NCI-H1436 treated with DMSO at 0.1 percent for 48 hours (cell line): Measurements from ENCODE around the gene SMAD3.

Experiments used
- DNase-seq: peaks from one replicate; lab custom pipeline; 2025; lab: John Stamatoyannopoulos, UW

The SMAD3 gene

DNA sequence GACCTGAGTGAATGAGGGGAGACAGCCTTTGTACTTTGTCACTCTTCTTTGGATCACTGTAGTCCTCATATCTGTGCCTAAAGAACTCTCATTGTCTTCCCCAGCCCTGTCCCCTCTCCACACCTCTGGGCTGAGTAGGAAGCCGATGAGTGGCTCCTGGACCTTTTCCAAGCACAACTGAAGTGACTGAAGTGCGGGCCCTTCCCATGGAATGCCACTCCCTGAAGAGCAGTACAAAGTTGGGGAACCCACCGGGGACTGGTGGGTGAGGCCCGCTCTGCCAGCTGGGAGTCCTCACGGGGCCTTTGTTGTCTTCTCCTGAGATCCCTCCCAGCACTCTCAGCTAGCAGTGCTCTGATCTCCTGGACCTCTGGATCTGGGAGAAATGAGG lies 99.0 kb downstream of the SMAD3 start:
- DNase-seq = no peak

GRCh38 chr15:67164811-67165253 lies 99.4 kb downstream of the SMAD3 start:
- DNase-seq = no peak

DNA sequence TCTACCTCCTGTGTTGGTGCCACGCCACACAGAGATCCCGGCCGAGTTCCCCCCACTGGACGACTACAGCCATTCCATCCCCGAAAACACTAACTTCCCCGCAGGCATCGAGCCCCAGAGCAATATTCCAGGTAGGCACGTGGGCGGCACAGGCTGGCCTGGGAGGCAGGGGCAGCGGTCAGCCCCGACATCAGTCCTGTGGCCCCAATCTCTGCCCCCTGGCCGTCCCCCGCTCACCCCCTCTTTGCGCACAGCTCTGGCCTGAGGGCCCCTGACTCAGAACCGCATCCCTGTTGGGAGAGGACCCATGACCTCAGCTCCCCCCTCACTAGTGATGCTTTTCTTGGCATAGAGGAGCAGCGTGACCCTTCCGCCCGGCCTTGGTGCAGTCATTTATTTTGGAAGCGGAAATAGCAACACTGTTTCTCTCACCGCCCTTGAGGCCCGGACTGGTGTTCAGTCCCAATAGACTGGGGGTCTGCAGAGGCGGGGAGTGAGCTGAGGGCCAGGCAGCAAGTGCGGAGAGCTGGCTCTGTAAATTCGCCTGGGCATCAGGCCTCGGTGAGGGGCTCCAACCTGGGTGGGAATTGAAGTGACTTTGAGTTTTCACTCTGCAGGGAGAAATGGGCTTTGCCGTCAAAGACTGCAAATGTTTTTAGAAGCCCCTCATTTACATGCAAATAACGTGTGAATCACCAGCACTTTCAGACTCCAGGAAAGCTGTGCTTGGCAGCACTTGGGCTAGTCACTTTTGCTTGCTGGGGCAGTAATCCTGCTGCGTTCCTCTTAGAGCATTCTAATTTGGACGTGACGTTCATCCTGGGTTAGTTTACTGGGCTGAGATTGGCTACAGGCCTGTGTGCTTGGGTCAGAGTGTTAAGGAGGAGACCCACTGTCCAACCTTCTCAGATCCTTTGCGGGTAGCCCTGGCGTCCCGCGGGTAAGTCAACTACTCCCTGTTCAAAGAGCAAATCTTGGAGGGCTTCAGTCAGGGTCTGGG lies 100.2 kb downstream of the SMAD3 start:
- DNase-seq = no peak

DNA sequence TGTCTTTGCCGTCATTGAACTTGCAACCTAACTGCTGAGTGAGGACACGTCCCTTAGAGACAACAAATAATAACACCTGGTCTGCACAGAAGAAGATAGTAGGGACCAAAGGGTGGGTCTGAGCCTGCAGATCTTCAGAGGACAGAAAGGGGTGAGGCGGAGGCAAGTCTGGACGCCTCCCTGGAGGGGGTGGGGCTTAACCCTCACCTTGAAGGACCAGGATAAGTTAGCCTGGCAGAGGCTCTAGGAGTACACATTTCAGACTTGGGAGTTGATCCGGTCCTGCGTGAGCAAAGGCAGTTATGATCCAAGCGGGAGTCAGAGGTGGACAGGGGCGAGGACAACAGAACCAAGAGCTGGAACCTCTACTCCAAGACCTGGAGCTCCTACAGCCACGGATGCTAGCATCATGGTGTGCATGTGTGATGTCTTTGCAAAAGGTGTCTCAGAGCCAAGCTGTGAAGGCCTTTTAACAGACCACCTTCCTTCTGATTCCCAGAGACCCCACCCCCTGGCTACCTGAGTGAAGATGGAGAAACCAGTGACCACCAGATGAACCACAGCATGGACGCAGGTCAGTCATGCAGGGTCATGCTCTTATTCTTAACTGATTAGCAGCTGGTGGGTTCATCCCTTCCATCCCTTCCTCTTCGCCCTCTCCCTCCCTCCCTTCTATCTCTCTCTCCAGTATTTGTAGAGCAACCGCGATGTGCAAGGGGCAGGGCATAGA lies 101.0 kb downstream of the SMAD3 start:
- DNase-seq = no peak

GRCh38 chr15:67167091-67167490 lies 101.7 kb downstream of the SMAD3 start:
- no peak for DNase-seq

DNA sequence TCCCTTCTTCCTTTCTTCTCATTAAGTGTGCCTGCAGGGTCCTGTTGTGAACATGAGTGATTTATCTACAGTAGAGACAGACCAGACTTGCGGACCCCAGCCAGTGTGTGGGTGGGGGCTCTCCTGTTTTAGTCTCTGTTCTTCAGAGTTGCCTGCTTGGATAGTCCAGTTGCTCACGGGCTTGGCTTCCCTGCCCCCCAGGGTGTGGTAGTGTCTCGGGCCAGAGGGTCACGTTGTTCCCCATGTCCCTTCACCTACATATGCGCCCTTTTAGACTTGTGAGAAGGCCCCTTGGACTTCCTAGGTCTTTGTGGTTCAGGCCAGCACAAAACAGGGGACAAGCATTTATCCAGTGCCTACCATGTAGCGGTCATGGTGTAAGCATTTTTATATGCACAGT lies 103.3 kb downstream of the SMAD3 start:
- no peak for DNase-seq

GRCh38 chr15:67170143-67170925 lies 104.9 kb downstream of the SMAD3 start:
- DNase-seq = no peak

DNA sequence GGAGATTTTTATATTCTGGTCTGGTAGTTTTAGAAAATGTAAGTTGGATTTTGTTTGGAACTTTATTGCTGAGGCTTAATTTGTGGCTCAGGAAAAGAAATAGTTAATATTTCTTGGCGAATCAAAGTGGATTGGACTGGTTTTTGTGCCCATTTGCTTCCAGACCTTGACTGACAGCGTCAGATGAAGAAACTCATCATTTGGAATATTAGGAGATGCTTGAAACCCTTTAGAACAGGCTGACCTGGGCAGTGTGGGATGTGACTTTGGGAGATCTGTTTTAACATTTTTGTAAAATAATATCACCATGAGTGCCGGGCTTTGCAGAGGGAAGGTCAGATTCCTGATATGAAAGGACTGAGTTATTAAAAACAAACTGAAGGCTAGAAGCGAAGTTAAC lies 106.1 kb downstream of the SMAD3 start:
- DNase-seq = no peak

DNA sequence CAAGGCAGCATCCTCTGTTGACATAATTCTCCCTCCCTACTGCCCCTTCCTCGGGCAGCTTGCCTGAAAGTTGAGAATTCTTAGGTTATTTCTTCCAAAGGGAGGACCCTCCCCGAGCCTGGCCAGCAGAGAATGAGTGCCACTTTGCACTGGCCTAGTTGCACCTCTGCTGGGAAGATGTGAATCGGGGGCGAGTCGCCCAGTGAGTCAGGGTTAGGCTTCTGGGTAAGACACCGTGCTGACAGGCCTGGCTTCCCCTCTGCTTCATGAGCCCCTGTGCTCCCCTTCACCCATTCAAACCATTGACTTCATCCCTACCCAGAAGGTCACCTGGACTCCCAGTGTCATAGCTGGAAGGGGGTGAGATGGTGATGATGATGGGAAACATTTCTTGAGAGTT lies 106.8 kb downstream of the SMAD3 start:
- no peak for DNase-seq

DNA sequence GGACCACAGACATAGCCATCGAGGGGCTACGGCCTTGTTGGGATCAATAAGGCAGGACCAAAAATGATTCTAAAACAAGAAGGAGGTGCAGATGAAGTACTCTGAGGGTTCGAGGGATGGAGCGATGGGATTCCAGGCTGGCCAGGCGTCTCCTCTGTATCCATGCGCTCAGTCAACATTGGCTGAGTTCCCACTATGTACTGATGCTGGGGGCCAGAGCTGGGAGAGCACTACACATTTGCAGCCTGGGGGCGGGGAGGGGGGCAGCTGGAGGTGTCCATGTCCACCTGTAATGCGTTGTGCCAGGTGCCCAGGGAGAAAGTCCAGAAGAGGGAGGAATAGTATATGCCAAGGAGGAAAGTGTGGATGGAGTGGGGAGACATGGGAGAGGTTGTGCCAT lies 107.6 kb downstream of the SMAD3 start:
- no peak for DNase-seq

GRCh38 chr15:67173786-67174185 lies 108.4 kb downstream of the SMAD3 start:
- no peak for DNase-seq

DNA sequence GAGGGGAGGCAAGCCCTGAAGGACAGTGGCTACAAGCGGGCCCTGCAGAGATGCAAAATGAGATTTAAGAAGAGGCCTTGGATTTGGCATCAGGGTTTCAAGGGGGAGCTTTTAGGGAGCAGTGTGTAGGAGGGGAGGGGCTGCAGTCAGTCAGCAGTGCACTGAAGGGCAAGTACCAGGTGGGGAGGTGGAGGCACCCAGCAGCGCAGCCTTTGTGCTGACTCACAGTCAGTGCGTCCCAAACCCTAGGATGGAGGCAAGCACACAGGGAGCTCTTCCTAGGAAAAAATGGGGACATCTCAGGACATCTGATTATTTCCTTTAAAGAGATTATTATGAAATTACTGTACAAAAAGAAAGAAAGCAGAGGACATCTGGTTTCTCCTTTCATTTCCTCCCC lies 109.0 kb downstream of the SMAD3 start:
- DNase-seq = no peak

GRCh38 chr15:67174864-67175573 lies 109.6 kb downstream of the SMAD3 start:
- no peak for DNase-seq

- no peak for DNase-seq
Measured at GRCh38 chr15:67175643-67176071, 110.3 kb downstream of the SMAD3 start.

- DNase-seq = no peak
Measured at GRCh38 chr15:67176195-67176971, 111.0 kb downstream of the SMAD3 start.

GRCh38 chr15:67177752-67178151 lies 112.3 kb downstream of the SMAD3 start:
- no peak for DNase-seq

GRCh38 chr15:67178569-67179210 lies 113.3 kb downstream of the SMAD3 start:
- DNase-seq = no peak

DNA sequence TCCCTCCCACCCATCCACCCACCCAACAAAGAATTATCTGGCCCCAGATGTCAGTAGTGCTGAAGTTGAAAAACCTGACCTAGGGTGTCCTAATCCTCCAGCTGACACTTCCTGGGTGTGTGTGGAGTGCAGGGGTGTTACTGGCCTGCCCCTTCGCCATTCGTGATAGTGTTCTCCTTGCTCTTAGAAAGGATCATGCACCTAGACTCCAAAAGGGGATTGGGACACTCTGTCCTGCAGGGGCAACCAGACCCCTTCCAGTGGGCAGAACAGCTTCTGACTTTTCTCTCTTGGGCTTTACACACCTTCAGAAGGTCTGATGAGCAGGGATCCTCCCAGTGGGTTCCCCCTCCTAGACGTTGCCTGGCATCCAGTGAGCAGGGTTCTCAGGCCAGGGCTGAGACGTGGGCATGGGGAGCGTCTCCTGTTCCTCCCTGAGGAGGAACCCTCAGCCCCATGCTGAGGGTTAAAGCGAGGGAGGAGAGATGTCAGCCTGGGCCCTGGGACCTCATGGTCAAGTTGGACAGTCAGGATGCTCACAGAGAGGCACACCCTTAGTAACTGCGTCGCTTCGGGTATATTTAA lies 114.1 kb downstream of the SMAD3 start:
- DNase-seq = no peak

GRCh38 chr15:67180035-67180434 lies 114.6 kb downstream of the SMAD3 start:
- DNase-seq = no peak
